ENCODE results near the gene TGIF2. TPM values are rescaled to one million over a fixed set of nuclear protein-coding genes. Genes with fewer than 3 reads are reported as not detected.

TGIF2 gene
- total and polyA plus RNA-seq, 2 donors (not counting 3 experiments of a cell fraction or from before 2014, with no cell fraction given) = 18.9 to 21.0 TPM

- ChIA-PET POLR2A (interaction anchor here (0.9 kb wide), 1 partner anchor 10 kb away, joined by 3 read pairs; no protein-coding TSS in a partner anchor), CTCF (interaction anchor here (1.2 to 1.4 kb wide), 6 partner anchors 9 to 341 kb away, joined by 3 to 5 read pairs (median 3); partner anchors contain the start of gene RAB5IF)
- DNase-seq (ENCODE audit: low read depth, low spot score) (no peak), FAIRE-seq (no peak)
- no TSS peak for BruUV-seq (replicated peaks)
- Histone ChIP-seq H3K9me3 (replicated peaks; ENCODE audit: control insufficient read depth, insufficient read depth, low read length) (no peaks in the 10 kb centered on the region), H4K20me1 (replicated peaks; ENCODE audit: control insufficient read depth, extremely low read depth, insufficient read depth, low read length) (no peaks in the 10 kb centered on the region), H3K27ac (ENCODE audit: insufficient read depth, low read depth, low read length) (no peak overlapping the region), H3K4me3 (replicated peaks in 1 of 3; ENCODE audit: insufficient read depth in 1 of 3, low read depth in 1 of 3, low read length in 3 of 3) (no peak overlapping the region), H3K4me1 (ENCODE audit: control insufficient read depth, extremely low read depth, insufficient read depth, low read length) (peaks cover 8% of the 10 kb centered on the region), H3K36me3 (ENCODE audit: control insufficient read depth in 2 of 2, extremely low read depth in 1 of 2, insufficient read depth in 2 of 2, low read length in 2 of 2) (peaks cover 0 to 2% of the 10 kb centered on the region in 2 experiments), H3K9me1 (replicated peaks; ENCODE audit: control insufficient read depth, extremely low read depth, insufficient read depth, low read length) (no peaks in the 10 kb centered on the region), H3K27me3 (ENCODE audit: control insufficient read depth in 2 of 2, insufficient read depth in 2 of 2, low read length in 2 of 2) (no peaks in the 10 kb centered on the region), H3K4me2 (ENCODE audit: insufficient read depth, low read length) (no peak overlapping the region), H3K9ac (replicated peaks; ENCODE audit: extremely low read depth, insufficient read depth, low read length) (no peak overlapping the region), H3K79me2 (ENCODE audit: control insufficient read depth, insufficient read depth, low read length) (no peaks in the 10 kb centered on the region), H2AFZ (ENCODE audit: low read depth, low read length) (no peak overlapping the region)
- TF ChIP-seq POLR2A (IDR thresholded peaks at IDR 0.05; ENCODE audit: low read depth, low read length) (no peak), JUN (IDR thresholded peaks at IDR 0.05; ENCODE audit: borderline replicate concordance, insufficient read depth, insufficient read length, low read depth) (no peak), FOS (IDR thresholded peaks at IDR 0.05; ENCODE audit: borderline replicate concordance, insufficient read depth, low read length) (no peak), POLR2AphosphoS5 (IDR thresholded peaks at IDR 0.05; ENCODE audit: insufficient read depth, low read depth, low read length) (no peak), GATA2 (IDR thresholded peaks at IDR 0.05; ENCODE audit: insufficient read depth, insufficient read length, low read depth, low read length) (no peak), MAX (IDR thresholded peaks at IDR 0.05; ENCODE audit: insufficient read depth, insufficient read length) (no peak), EZH2 (IDR thresholded peaks at IDR 0.05; ENCODE audit: borderline replicate concordance, low read depth, low read length, severe bottlenecking) (no peak), MYC (IDR thresholded peaks at IDR 0.05; ENCODE audit: low read depth, low read length) (no peak)
- TF ChIP-seq, protein P1, sequence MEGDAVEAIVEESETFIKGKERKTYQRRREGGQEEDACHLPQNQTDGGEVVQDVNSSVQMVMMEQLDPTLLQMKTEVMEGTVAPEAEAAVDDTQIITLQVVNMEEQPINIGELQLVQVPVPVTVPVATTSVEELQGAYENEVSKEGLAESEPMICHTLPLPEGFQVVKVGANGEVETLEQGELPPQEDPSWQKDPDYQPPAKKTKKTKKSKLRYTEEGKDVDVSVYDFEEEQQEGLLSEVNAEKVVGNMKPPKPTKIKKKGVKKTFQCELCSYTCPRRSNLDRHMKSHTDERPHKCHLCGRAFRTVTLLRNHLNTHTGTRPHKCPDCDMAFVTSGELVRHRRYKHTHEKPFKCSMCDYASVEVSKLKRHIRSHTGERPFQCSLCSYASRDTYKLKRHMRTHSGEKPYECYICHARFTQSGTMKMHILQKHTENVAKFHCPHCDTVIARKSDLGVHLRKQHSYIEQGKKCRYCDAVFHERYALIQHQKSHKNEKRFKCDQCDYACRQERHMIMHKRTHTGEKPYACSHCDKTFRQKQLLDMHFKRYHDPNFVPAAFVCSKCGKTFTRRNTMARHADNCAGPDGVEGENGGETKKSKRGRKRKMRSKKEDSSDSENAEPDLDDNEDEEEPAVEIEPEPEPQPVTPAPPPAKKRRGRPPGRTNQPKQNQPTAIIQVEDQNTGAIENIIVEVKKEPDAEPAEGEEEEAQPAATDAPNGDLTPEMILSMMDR (IDR thresholded peaks at IDR 0.05; ENCODE audit: extremely low read depth in 1 of 2, insufficient read depth in 1 of 2, low read depth in 1 of 2, low read length in 2 of 2) = no peak
- intact Hi-C loops (cut with micrococcal nuclease) (loop anchor here (5.0 kb wide), 1 partner anchor 81 kb away; no protein-coding TSS in a partner anchor), dilution Hi-C loops (cut with MboI; ENCODE audit: extremely low pct_ligation_motif_present, low sequenced_read_pairs) (no loop called here)
Observed at GRCh38 chr20:36543184-36544133, 29.9 kb upstream of the TGIF2 start.
